Caco-2 (cell line): ENCODE measurements around the gene SKAP1. TPM values are rescaled to one million over a fixed set of nuclear protein-coding genes. Genes with fewer than 3 reads are reported as not detected.
A peak's percentile ranks its signal among the peaks of the same experiment; 100 is the strongest.

Source experiments
- BruUV-seq: library from RNA; stranded (reverse); fragments of 400-500 nt; replicated peaks from 2 replicates; lab custom pipeline; 2021; lab: Mats Ljungman, UMichigan
- CTCF ChIA-PET: fragments of 300-600 bp; sonication (Branson Sonifier 250); formaldehyde crosslinking; loops from one replicate; lab custom pipeline; 2022; ENCODE audit warnings: antibody characterized with exemption; lab: Charles Lee
- POLR2A ChIA-PET: fragments of 300-600 bp; sonication (Branson Sonifier 250); formaldehyde crosslinking; loops from one replicate; lab custom pipeline; 2022; ENCODE audit warnings: antibody characterized with exemption; lab: Charles Lee
- DNase-seq, 2 experiments: peaks; one replicate each; pipeline versions ENCODE4 v3.0.0 to v3.0.0-alpha.2; 2020 to 2022
- H3K27me3 ChIP-seq: replicated peaks from 2 replicates; pipeline ENCODE4 v1.6.0; 2011; ENCODE audit warnings: low read length; ENCODE audit not compliant: control insufficient read depth, insufficient read depth
- H3K36me3 ChIP-seq: 2 replicates; pipeline ENCODE4 v1.5.1; 2011; ENCODE audit warnings: low read length; ENCODE audit not compliant: control insufficient read depth, insufficient read depth
- H3K4me1 ChIP-seq: fragments of 250-450 bp; sonication (Bioruptor Pico); 2 replicates; pipeline ENCODE4 v1.5.1; 2020; ENCODE audit warnings: mild to moderate bottlenecking
- H3K4me3 ChIP-seq: 2 replicates; pipeline ENCODE4 v1.5.1; 2011; ENCODE audit warnings: low read depth, mild to moderate bottlenecking, control low read depth, low read length
- H3K9me3 ChIP-seq: fragments of 250-450 bp; sonication (Bioruptor Pico); 2 replicates; pipeline ENCODE4 v1.5.1; 2020; ENCODE audit warnings: mild to moderate bottlenecking, moderate library complexity
- H3K27ac Mint-ChIP-seq: one replicate; pipeline ENCODE4 v1.8.0; 2022; ENCODE audit warnings: mixed read lengths; ENCODE audit not compliant: unreplicated experiment
- H3K27me3 Mint-ChIP-seq: one replicate; pipeline ENCODE4 v1.8.0; 2022; ENCODE audit warnings: mixed read lengths; ENCODE audit not compliant: insufficient read depth, unreplicated experiment
- H3K36me3 Mint-ChIP-seq: one replicate; pipeline ENCODE4 v1.8.0; 2022; ENCODE audit warnings: mild to moderate bottlenecking, mixed read lengths; ENCODE audit not compliant: insufficient read depth, unreplicated experiment
- H3K4me1 Mint-ChIP-seq: one replicate; pipeline ENCODE4 v1.8.0; 2022; ENCODE audit warnings: low read depth, mixed read lengths; ENCODE audit not compliant: unreplicated experiment
- H3K4me3 Mint-ChIP-seq: one replicate; pipeline ENCODE4 v1.8.0; 2022; ENCODE audit warnings: mild to moderate bottlenecking, moderate library complexity, mixed read lengths; ENCODE audit not compliant: unreplicated experiment
- H3K9me3 Mint-ChIP-seq: one replicate; pipeline ENCODE4 v1.8.0; 2022; ENCODE audit warnings: mixed read lengths; ENCODE audit not compliant: unreplicated experiment
- CTCF ChIP-seq, 2 experiments: fragments of 200-600 bp in 1 of 2; IDR thresholded peaks; 1 replicate in 1 of 2; 2 replicates in 1 of 2; pipeline versions ENCODE4 v1.5.1 to v1.8.0; 2011 to 2022; ENCODE audit warnings: antibody characterized with exemption in 1 of 2, control low read depth in 1 of 2, inconsistent platforms in 1 of 2, low read depth in 1 of 2, low read length in 1 of 2, mild to moderate bottlenecking in 1 of 2, moderate library complexity in 1 of 2; ENCODE audit not compliant: insufficient read depth in 1 of 2, severe bottlenecking in 1 of 2, unreplicated experiment in 1 of 2
- intact Hi-C: fragments of 100-400 bp; cut with micrococcal nuclease; formaldehyde crosslinking; loops from one replicate; pipeline ENCODE4 v1.10.0; 2022; ENCODE audit not compliant: unreplicated experiment
- total RNA-seq: library from RNA; stranded (reverse); gene quantifications from 2 replicates; pipeline ENCODE4 v1.2.3, GENCODE V29; 2022

The SKAP1 gene
- total RNA-seq, 1 experiment from 2014 or later = 0.70 TPM

- H3K27me3 ChIP-seq = no peaks in the 10 kb centered on the region; the same call in 1 of the 2 replicates
- intact Hi-C loops = loop anchor here (2.0 to 5.0 kb wide), 7 partner anchors 26 to 429 kb away; partner anchors contain the start of gene SKAP1
- BruUV-seq = no TSS peak
- CTCF ChIA-PET = interaction anchor here (0.6 to 2.3 kb wide), 14 partner anchors 9 to 486 kb away, joined by 3 to 15 read pairs (median 5); partner anchors contain the start of gene CDK5RAP3
- peak; percentile 75 to 84 for DNase-seq
- H3K36me3 Mint-ChIP-seq = no peaks in the 10 kb centered on the region
- peak overlapping the region; percentile 69 for H3K4me3 Mint-ChIP-seq
- no peaks in the 10 kb centered on the region for H3K36me3 ChIP-seq
- no peak overlapping the region for H3K4me3 ChIP-seq
- H3K4me1 ChIP-seq = peaks cover 18% of the 10 kb centered on the region
- peak overlapping the region; percentile 31 for H3K27ac Mint-ChIP-seq
- H3K9me3 Mint-ChIP-seq = no peaks in the 10 kb centered on the region
- H3K9me3 ChIP-seq = no peaks in the 10 kb centered on the region
- POLR2A ChIA-PET = no interaction called here
- peaks cover 19% of the 10 kb centered on the region for H3K4me1 Mint-ChIP-seq
- peaks cover 13% of the 10 kb centered on the region for H3K27me3 Mint-ChIP-seq
- no peak for TF ChIP-seq CTCF (IDR thresholded peaks at IDR 0.05; ENCODE audit: insufficient read depth in 1 of 2, low read depth in 1 of 2, low read length in 1 of 2, severe bottlenecking in 1 of 2, unreplicated experiment in 1 of 2)
Measured at GRCh38 chr17:48456589-48456988, 26.6 kb upstream of the SKAP1 start.

GRCh38 chr17:48455791-48456190 is 25.8 kb upstream of the SKAP1 start:
- Mint-ChIP-seq H3K9me3 (no peaks in the 10 kb centered on the region), H3K4me1 (peaks cover 19% of the 10 kb centered on the region), H3K27ac (no peak overlapping the region), H3K27me3 (peaks cover 11% of the 10 kb centered on the region), H3K36me3 (no peaks in the 10 kb centered on the region), H3K4me3 (no peak overlapping the region)
- ChIA-PET POLR2A (no interaction called here), CTCF (interaction anchor here (1.0 to 2.3 kb wide), 2 partner anchors 104 to 209 kb away, joined by 3 to 15 read pairs; no protein-coding TSS in a partner anchor)
- no peaks in the 10 kb centered on the region; the same call in 1 of the 2 replicates for H3K27me3 ChIP-seq
- no TSS peak for BruUV-seq
- DNase-seq = no peak
- peaks cover 18% of the 10 kb centered on the region for H3K4me1 ChIP-seq
- intact Hi-C loops = loop anchor here (1.0 to 5.0 kb wide), 8 partner anchors 25 to 428 kb away; partner anchors contain the start of gene SKAP1
- peak in 1 of 2 experiments; percentile 17 for TF ChIP-seq CTCF (IDR thresholded peaks at IDR 0.05; ENCODE audit: insufficient read depth in 1 of 2, low read depth in 1 of 2, low read length in 1 of 2, severe bottlenecking in 1 of 2, unreplicated experiment in 1 of 2)
- no peak overlapping the region for H3K4me3 ChIP-seq
- no peaks in the 10 kb centered on the region for H3K36me3 ChIP-seq
- no peaks in the 10 kb centered on the region for H3K9me3 ChIP-seq

DNA sequence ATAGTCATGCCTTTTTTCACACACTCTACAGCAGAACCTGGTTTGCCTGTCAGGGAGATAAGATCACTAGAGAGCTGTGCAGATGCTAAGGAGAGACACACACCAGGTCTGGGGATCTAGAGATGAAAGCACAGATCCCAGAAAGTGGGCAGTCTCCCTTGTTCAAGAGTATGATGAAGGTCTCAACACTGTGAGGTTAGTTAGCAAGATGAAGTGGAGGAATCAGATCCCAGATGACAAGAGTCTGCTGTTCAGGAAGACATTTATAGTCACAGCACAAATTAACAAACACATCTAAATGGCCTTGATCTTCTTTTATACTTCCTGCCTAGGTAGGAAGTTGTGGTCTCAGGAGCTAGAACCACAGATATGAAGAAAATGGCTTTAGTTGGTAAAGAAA is 23.4 kb upstream of the SKAP1 start:
- intact Hi-C loops = no loop called here
- no TSS peak for BruUV-seq
- ChIA-PET CTCF (interaction anchor here (0.6 kb wide), 1 partner anchor 427 kb away, joined by 3 read pairs; no protein-coding TSS in a partner anchor), POLR2A (no interaction called here)
- TF ChIP-seq CTCF (IDR thresholded peaks at IDR 0.05; ENCODE audit: insufficient read depth in 1 of 2, low read depth in 1 of 2, low read length in 1 of 2, severe bottlenecking in 1 of 2, unreplicated experiment in 1 of 2) = no peak
- Mint-ChIP-seq H3K27me3 (peaks cover 15% of the 10 kb centered on the region), H3K4me1 (peaks cover 19% of the 10 kb centered on the region), H3K9me3 (no peaks in the 10 kb centered on the region), H3K36me3 (no peaks in the 10 kb centered on the region), H3K4me3 (no peak overlapping the region), H3K27ac (no peak overlapping the region)
- Histone ChIP-seq H3K9me3 (no peaks in the 10 kb centered on the region), H3K36me3 (no peaks in the 10 kb centered on the region), H3K27me3 (no peaks in the 10 kb centered on the region), H3K4me3 (no peak overlapping the region), H3K4me1 (peaks cover 18% of the 10 kb centered on the region)
- no peak for DNase-seq
